Gastrocnemius medialis (tissue), 4 donors: ENCODE data around the gene GAL3ST3.

Experiments used
- CTCF ChIP-seq, 5 experiments: fragments of 450-650 bp in 3 of 5; fragments of 200-600 bp in 2 of 5; sonication (generic) in 2 of 5; IDR thresholded peaks in 4 of 5; conservative IDR thresholded peaks in 1 of 5; 1 replicate in 4 of 5; 2 replicates in 1 of 5; pipeline ENCODE4 v1.5.1; 2016 to 2019; ENCODE audit warnings: antibody characterized with exemption in 5 of 5, mild to moderate bottlenecking in 3 of 5, moderate library complexity in 3 of 5
- POLR2A ChIP-seq, 2 donors: fragments of 450-650 bp; IDR thresholded peaks; one replicate each; pipeline ENCODE4 v1.6.1; 2017; ENCODE audit warnings: antibody characterized with exemption in 2 of 2, mild to moderate bottlenecking in 2 of 2, moderate library complexity in 2 of 2

DNA sequence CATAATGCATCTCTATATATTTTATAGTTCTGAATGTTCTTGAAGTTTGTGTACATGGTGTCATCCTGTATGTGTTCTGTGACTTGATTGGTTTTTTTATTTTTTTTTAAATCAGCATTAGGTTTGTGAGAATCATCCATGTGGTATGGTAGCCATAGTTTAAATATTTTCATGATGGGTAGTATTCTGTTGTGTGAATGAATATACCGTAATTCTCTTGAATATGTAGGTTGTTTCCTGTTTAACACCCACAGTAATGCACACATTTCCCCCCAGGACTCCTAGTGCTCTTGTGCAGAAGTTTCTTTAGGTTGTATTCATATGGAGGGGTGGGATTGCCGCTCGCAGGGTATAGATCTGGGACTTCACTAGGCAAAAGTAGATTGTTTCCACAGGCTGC lies 23.1 kb upstream of the GAL3ST3 start:
- no peak for TF ChIP-seq POLR2A (IDR thresholded peaks at IDR 0.05)
- TF ChIP-seq CTCF (IDR thresholded peaks at IDR 0.05 in 4 of 5, conservative IDR thresholded peaks at IDR 0.05 in 1 of 5), result no peak
